Mesothelial cell of epicardium (in vitro differentiated cells): ENCODE measurements around the gene ARL4A. TPM values are rescaled to one million over a fixed set of nuclear protein-coding genes. Genes with fewer than 3 reads are reported as not detected.

Experiments used
- DNase-seq, 2 experiments: peaks; one replicate each; pipeline ENCODE4 v3.0.0; 2021; ENCODE audit warnings: low spot score in 2 of 2; ENCODE audit not compliant: unreplicated experiment in 2 of 2
- H3K27ac Mint-ChIP-seq: 2 replicates; pipeline ENCODE4 v1.8.0; 2021; ENCODE audit warnings: mixed read lengths
- H3K27me3 Mint-ChIP-seq: 2 replicates; pipeline ENCODE4 v1.8.0; 2021; ENCODE audit warnings: low read depth, mixed read lengths
- H3K36me3 Mint-ChIP-seq: 2 replicates; pipeline ENCODE4 v1.8.0; 2021; ENCODE audit warnings: mixed read lengths
- H3K4me1 Mint-ChIP-seq: 2 replicates; pipeline ENCODE4 v1.8.0; 2021; ENCODE audit warnings: mixed read lengths
- H3K4me3 Mint-ChIP-seq: 2 replicates; pipeline ENCODE4 v1.8.0; 2021; ENCODE audit warnings: mild to moderate bottlenecking, moderate library complexity, mixed read lengths
- H3K9me3 Mint-ChIP-seq: 2 replicates; pipeline ENCODE4 v1.8.0; 2021; ENCODE audit warnings: mixed read lengths
- total RNA-seq: library from RNA; stranded (reverse); gene quantifications from 3 replicates; pipeline ENCODE4 v1.2.1, GENCODE V29; 2021
- TF ChIP-seq, protein P1 (sequence below): fragments of 200-600 bp; sonication (generic); IDR thresholded peaks from one replicate; pipeline ENCODE4 v1.5.0; 2021; ENCODE audit warnings: antibody characterized with exemption; ENCODE audit not compliant: unreplicated experiment

Gene ARL4A
- total RNA-seq, 1 donor from 2014 or later, result 62.5 TPM

DNA sequence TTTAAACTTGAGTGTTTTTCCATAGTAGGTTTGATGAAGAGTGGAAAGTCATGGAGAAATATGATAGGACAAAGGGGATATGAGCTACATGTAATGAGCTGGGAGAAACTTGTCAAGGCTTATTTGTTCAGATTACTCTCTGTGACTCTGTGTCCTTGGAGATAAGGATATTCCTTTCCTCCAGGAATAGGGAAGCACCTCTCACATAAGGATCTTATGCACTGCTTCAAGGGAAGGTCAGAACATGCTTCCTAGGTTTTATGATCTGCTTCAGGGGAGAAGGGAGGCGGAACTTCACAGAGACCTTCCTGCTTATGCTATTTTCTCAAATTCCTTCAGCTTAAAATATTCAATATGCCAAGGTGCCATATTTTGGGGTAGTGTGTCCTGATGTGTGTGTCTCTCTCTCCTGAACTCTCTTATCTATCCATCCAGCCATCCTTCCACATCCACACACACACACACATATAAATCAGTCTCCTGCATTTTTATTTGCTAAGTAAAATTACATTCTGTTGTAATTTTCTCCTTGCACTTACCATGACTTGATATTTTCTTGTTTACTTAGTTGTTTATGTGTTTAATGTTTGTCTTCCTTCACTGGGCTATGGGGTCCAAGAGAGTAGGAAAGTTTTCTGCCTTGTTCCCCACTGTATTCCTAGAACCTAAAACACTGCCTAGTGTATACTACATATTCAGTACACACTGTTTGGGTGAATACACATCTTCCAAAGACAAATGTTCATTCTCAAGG is 26.4 kb downstream of the ARL4A start:
- peaks cover 21% of the 10 kb centered on the region for H3K4me1 Mint-ChIP-seq
- H3K9me3 Mint-ChIP-seq, result no peaks in the 10 kb centered on the region
- no peak overlapping the region for H3K4me3 Mint-ChIP-seq
- no peak for DNase-seq
- no peaks in the 10 kb centered on the region for H3K27me3 Mint-ChIP-seq
- no peaks in the 10 kb centered on the region for H3K36me3 Mint-ChIP-seq
- H3K27ac Mint-ChIP-seq, result no peak overlapping the region
- TF ChIP-seq, protein P1, sequence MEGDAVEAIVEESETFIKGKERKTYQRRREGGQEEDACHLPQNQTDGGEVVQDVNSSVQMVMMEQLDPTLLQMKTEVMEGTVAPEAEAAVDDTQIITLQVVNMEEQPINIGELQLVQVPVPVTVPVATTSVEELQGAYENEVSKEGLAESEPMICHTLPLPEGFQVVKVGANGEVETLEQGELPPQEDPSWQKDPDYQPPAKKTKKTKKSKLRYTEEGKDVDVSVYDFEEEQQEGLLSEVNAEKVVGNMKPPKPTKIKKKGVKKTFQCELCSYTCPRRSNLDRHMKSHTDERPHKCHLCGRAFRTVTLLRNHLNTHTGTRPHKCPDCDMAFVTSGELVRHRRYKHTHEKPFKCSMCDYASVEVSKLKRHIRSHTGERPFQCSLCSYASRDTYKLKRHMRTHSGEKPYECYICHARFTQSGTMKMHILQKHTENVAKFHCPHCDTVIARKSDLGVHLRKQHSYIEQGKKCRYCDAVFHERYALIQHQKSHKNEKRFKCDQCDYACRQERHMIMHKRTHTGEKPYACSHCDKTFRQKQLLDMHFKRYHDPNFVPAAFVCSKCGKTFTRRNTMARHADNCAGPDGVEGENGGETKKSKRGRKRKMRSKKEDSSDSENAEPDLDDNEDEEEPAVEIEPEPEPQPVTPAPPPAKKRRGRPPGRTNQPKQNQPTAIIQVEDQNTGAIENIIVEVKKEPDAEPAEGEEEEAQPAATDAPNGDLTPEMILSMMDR, result no peak

DNA sequence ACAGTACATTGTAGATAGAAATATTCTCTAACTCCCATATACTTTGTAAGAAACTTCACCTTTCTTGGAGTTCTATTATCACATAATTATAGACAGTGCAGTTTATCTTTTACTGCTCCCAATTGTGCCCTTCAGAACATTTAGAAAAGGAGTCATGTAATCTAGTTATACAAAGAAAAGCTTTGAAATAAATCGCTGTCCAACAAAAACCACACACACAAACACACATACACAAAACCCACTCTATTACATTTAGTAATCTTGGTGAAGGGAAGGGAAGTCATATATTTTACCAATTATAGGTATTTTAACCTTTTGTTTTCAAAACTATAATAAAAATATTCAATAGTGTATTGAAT is 26.9 kb downstream of the ARL4A start:
- Mint-ChIP-seq H3K4me3 (no peak overlapping the region), H3K36me3 (no peaks in the 10 kb centered on the region), H3K27me3 (no peaks in the 10 kb centered on the region), H3K9me3 (no peaks in the 10 kb centered on the region), H3K4me1 (peaks cover 23% of the 10 kb centered on the region), H3K27ac (no peak overlapping the region)
- TF ChIP-seq, protein P1, result no peak
- no peak for DNase-seq

DNA sequence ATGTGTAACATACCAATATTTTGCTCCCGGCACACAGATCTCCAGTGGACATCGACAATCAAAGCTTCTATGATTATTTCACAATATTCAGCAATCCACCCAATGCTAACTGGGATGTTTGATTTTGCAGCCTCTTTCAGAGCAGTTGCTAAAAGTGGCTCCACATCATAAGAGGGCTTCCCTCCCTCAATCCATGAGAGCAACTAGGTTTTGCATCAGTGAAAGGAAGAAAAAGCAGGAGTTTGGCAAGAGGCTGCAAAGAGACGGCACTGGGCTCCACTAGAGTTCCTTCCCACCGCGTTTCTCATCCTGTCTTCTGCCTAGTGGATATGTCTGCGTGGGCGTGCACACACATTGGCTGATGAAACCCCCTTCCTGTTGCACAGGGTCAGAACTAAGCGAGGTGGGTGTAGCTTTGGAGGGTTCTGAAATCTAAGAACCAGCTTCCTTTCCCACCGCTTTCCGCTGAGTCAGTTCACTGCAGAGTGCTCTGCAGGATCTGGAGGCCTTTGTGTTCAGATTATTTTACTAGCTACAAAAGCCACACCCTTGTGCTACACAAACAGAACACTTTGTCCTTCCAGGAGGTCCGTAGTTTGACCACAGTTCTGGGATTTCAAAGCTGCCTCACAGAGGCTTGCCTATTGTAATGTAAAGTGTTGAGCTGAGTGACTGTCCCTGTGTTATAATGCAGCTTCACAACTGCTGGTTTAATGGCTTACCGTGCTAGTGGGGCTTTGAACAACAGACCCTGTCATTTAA is 28.1 kb downstream of the ARL4A start:
- TF ChIP-seq, protein P1, result no peak
- no peaks in the 10 kb centered on the region for H3K36me3 Mint-ChIP-seq
- H3K27ac Mint-ChIP-seq, result peak overlapping the region; percentile 63
- H3K27me3 Mint-ChIP-seq, result no peaks in the 10 kb centered on the region
- no peaks in the 10 kb centered on the region for H3K9me3 Mint-ChIP-seq
- H3K4me3 Mint-ChIP-seq, result peak overlapping the region; percentile 40
- no peak for DNase-seq
- peaks cover 20% of the 10 kb centered on the region for H3K4me1 Mint-ChIP-seq

DNA sequence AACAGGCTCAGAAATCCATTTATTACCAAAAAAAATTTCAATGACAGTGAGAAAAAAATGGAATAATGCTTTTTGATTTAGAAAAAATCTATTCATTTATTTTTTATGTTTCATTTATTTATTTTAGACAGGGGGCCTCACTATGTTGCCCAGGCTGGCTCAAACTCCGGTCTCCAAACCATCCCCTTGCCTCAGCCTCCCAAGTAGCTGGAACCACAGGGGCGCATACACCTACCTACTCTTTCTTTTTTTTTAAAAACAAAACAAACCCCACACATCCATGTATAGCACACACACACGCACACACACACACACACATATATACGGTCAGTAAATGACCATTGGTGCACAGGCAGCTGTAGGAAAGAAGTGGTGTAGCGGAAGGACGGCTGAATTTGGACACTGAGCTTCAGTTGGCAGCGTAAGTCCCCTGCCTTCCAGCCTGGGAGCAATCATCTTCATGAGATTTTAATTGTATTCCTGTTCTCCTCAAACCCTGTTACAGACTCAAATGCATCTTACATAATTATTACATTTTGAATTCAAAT is 28.8 kb downstream of the ARL4A start:
- H3K27ac Mint-ChIP-seq, result no peak overlapping the region
- DNase-seq, result no peak
- no peaks in the 10 kb centered on the region for H3K36me3 Mint-ChIP-seq
- H3K4me3 Mint-ChIP-seq, result no peak overlapping the region
- TF ChIP-seq, protein P1, result no peak
- H3K27me3 Mint-ChIP-seq, result no peaks in the 10 kb centered on the region
- H3K9me3 Mint-ChIP-seq, result no peaks in the 10 kb centered on the region
- H3K4me1 Mint-ChIP-seq, result peaks cover 20% of the 10 kb centered on the region

DNA sequence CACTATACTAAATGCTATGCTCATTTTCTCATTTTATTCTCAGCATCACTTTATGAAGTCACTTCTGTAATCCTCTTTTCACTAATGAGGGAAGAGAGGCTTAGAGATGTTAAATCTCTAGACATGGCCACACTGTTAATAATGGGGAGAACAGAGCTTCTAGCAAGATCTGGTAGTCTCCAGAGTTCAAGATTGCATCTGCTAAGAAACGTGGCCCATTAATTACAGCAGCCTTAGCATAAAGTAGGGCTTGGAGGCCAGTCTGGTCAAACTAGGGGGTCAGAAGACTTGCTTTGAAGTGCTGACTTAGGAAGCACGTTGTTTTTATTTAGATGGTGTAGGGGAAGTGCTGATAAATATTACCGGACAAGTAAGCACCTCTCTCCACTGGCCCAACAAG is 29.3 kb downstream of the ARL4A start:
- H3K27me3 Mint-ChIP-seq, result no peaks in the 10 kb centered on the region
- no peaks in the 10 kb centered on the region for H3K9me3 Mint-ChIP-seq
- DNase-seq, result no peak
- no peaks in the 10 kb centered on the region for H3K36me3 Mint-ChIP-seq
- TF ChIP-seq, protein P1, result no peak
- peaks cover 20% of the 10 kb centered on the region for H3K4me1 Mint-ChIP-seq
- no peak overlapping the region for H3K4me3 Mint-ChIP-seq
- no peak overlapping the region for H3K27ac Mint-ChIP-seq
